ENCODE results near the gene SGCE.

DNA sequence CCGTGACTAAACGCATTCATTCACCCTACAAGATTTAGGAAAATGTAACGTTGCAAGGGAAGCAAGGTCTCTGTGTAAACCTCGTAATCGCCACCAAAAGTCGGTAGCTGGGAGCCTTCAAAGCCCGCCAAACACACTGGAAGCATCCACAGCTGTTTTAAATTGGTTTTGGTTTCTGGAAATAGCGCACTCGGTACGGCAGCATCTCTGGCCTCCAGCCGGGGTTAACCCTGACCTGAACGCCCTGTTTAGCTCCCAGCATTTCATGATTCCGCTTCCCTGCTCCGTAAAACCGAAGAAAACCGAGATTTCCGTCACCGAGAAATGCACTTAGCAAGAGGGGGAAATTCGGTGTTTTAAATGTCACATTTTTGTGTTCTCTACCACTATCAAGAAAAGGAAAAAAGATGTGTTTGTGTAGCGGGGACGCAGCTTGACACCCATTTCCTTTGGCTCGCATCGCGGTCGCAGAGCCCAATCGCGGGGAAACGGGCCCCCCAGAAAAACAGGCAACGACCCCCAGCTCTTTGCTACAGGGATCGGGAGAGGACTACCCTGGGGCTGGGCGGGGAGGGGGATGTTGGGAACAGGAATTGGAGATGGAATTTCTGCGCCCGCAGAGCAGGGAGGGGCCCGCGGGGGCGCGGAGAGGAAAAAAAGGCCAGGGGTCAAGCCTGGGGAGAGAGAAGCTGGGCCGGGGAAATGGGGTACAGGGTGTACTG, 646 bp downstream of the SGCE start:
- TF ChIP-seq POLR2A (IDR thresholded peaks at IDR 0.05) = no peak
- TF ChIP-seq, protein P1, sequence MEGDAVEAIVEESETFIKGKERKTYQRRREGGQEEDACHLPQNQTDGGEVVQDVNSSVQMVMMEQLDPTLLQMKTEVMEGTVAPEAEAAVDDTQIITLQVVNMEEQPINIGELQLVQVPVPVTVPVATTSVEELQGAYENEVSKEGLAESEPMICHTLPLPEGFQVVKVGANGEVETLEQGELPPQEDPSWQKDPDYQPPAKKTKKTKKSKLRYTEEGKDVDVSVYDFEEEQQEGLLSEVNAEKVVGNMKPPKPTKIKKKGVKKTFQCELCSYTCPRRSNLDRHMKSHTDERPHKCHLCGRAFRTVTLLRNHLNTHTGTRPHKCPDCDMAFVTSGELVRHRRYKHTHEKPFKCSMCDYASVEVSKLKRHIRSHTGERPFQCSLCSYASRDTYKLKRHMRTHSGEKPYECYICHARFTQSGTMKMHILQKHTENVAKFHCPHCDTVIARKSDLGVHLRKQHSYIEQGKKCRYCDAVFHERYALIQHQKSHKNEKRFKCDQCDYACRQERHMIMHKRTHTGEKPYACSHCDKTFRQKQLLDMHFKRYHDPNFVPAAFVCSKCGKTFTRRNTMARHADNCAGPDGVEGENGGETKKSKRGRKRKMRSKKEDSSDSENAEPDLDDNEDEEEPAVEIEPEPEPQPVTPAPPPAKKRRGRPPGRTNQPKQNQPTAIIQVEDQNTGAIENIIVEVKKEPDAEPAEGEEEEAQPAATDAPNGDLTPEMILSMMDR (IDR thresholded peaks at IDR 0.05) = no peak

All from vagina (tissue), 2 donors.